Ovary (tissue), 9 donors: Measurements from ENCODE around the gene ZNF418. TPM values are rescaled to one million over a fixed set of nuclear protein-coding genes. Genes with fewer than 3 reads are reported as not detected.
"Not testable (repeated sequence)": the region's sequence is repeated elsewhere in the genome, so short reads cannot be mapped to it uniquely, and the experiment has no call there.

ENCODE experiments used
- DNase-seq, 5 donors: peaks; one replicate each; pipeline ENCODE4 v3.0.0-alpha.2; 2019 to 2020
- H3K27ac ChIP-seq, 2 donors: fragments of 200-600 bp; one replicate each; pipeline versions ENCODE4 v1.5.1 to v1.8.0; 2019 to 2022
- H3K27me3 ChIP-seq: fragments of 200-600 bp; one replicate; pipeline ENCODE4 v1.8.0; 2022
- H3K36me3 ChIP-seq: fragments of 200-600 bp; sonication (generic); one replicate; pipeline ENCODE4 v1.5.1; 2019
- H3K4me1 ChIP-seq: one replicate; pipeline ENCODE4 v1.8.1; 2013; ENCODE audit warnings: mild to moderate bottlenecking, moderate library complexity; ENCODE audit not compliant: insufficient read depth
- H3K4me3 ChIP-seq: fragments of 200-600 bp; sonication (generic); one replicate; pipeline ENCODE4 v1.5.1; 2017
- H3K9me3 ChIP-seq, 2 donors: fragments of 200-600 bp in 1 of 2; sonication (generic) in 1 of 2; one replicate each; pipeline versions ENCODE4 v1.5.1 to v1.8.1; 2013 to 2019; ENCODE audit warnings: mild to moderate bottlenecking in 1 of 2, moderate library complexity in 1 of 2
- CTCF ChIP-seq, 3 donors: fragments of 450-650 bp in 2 of 3; fragments of 200-600 bp in 1 of 3; IDR thresholded peaks; one replicate each; pipeline versions ENCODE4 v1.5.1 to v1.8.0; 2016 to 2022; ENCODE audit warnings: antibody characterized with exemption in 3 of 3, mild to moderate bottlenecking in 1 of 3
- EP300 ChIP-seq: sonication (generic); formaldehyde crosslinking; IDR thresholded peaks from one replicate; pipeline ENCODE4 v1.6.1; 2017; ENCODE audit warnings: antibody characterized with exemption
- POLR2A ChIP-seq: fragments of 450-650 bp; IDR thresholded peaks from one replicate; pipeline ENCODE4 v1.6.1; 2017; ENCODE audit warnings: antibody characterized with exemption, mild to moderate bottlenecking, moderate library complexity
- WGBS, 3 donors: extraction: QIAGEN DNeasy Blood & Tissue Kit in 1 of 3; methylation state at CpG; one replicate each; pipeline versions ENCODE4 v1.1.5 to v1.1.7; 2013 to 2017; 5-methylcytosine and 5-hydroxymethylcytosine counted together
- intact Hi-C, 4 donors: fragments of 100-400 bp; cut with DNase I; formaldehyde crosslinking; loops; one replicate each; pipeline versions ENCODE4 v1.11.0 to v1.15.1; 2022 to 2023
- polyA plus RNA-seq, 2 donors: library from polyadenylated mRNA; stranded (reverse); fragments of 200-250 nt in 1 of 2; fragments of 350-450 nt in 1 of 2; fragmentation: Illumina TruSeq in 1 of 2; extraction: RNeasy Lipid Tissue Mini Kit (QIAGEN cat#74804) in 1 of 2; gene quantifications; one replicate each; pipeline ENCODE4 v1.2.3, GENCODE V29; 2013 to 2014
- total RNA-seq, 7 donors: library from RNA; depleted of rRNA in 2 of 7; stranded (reverse); fragments of >200 nt in 2 of 7; fragmentation: NEBNext Ultra II Directional in 3 of 7; extraction: Animal tissue kit (Norgen Biotek cat#: 25700) in 3 of 7; gene quantifications; one replicate each; pipeline versions ENCODE4 v1.1.0 to v1.2.4, GENCODE V29; 2016 to 2023
- donor health status: DM: no; HTN: no; CAD: no; lungs with moderate emphysema.
- donor health status: DM: no; HTN: no; CAD: no.
- donor health status: Bipolar disorder and iron deficiency.
- donor health status: DM: yes; HTN: yes; CAD: no.
- donor health status: DM: no; HTN: no; CAD: no.
- donor health status: DM: yes; HTN: yes; CAD: no.

The ZNF418 gene
- total and polyA plus RNA-seq, 9 donors = 3.4 to 13.6 (median 9.4) TPM

- no peak for DNase-seq
- no peak for TF ChIP-seq CTCF (IDR thresholded peaks at IDR 0.05)
- no peak for TF ChIP-seq EP300
- no peak for TF ChIP-seq POLR2A
- intact Hi-C loops = no loop called here
- Histone ChIP-seq H3K4me3 (peak overlapping the region; percentile 51), H3K4me1 (no peaks in the 10 kb centered on the region), H3K9me3 (peaks cover 0 to 7% of the 10 kb centered on the region in 2 donors), H3K36me3 (no peaks in the 10 kb centered on the region), H3K27me3 (no peaks in the 10 kb centered on the region), H3K27ac (no peak overlapping the region)
- 5 to 7% (median 6%) methylated on average over 8 of the region's 8 CpGs for WGBS, 3 donors
These were observed 47.1 kb downstream of the ZNF418 start for GRCh38 chr19:57888107-57888559.

GRCh38 chr19:57887195-57887941 lies 47.8 kb downstream of the ZNF418 start:
- no peak for TF ChIP-seq CTCF (IDR thresholded peaks at IDR 0.05)
- no peak overlapping the region for H3K4me3 ChIP-seq
- no peak overlapping the region for H3K27ac ChIP-seq
- peaks cover 0 to 7% of the 10 kb centered on the region in 2 donors for H3K9me3 ChIP-seq
- intact Hi-C loops = no loop called here
- no peaks in the 10 kb centered on the region for H3K36me3 ChIP-seq
- no peaks in the 10 kb centered on the region for H3K4me1 ChIP-seq
- WGBS, 3 donors = 15 to 20% (median 19%) methylated on average over 6 of the region's 6 CpGs
- no peaks in the 10 kb centered on the region for H3K27me3 ChIP-seq
- no peak for DNase-seq

- Histone ChIP-seq H3K9me3 (peaks cover 0 to 7% of the 10 kb centered on the region in 2 donors), H3K36me3 (no peaks in the 10 kb centered on the region), H3K4me1 (no peaks in the 10 kb centered on the region), H3K4me3 (no peak overlapping the region), H3K27ac (no peak overlapping the region), H3K27me3 (no peaks in the 10 kb centered on the region)
- no peak for DNase-seq
- intact Hi-C loops = no loop called here
- WGBS, 3 donors = 74 to 87% (median 78%) methylated on average over 3 of the region's 3 CpGs
- no peak for TF ChIP-seq CTCF (IDR thresholded peaks at IDR 0.05)
- TF ChIP-seq EP300 = no peak
These were observed 49.2 kb downstream of the ZNF418 start for GRCh38 chr19:57886046-57886445.

GRCh38 chr19:57873883-57874799 lies 61.1 kb downstream of the ZNF418 start:
- DNase-seq, intact Hi-C loops, H3K36me3 ChIP-seq, H3K4me3 ChIP-seq, H3K27ac ChIP-seq, H3K27me3 ChIP-seq, H3K4me1 ChIP-seq: not testable (repeated sequence)
- WGBS, 3 donors = 91 to 93% (median 92%) methylated on average over 8 of the region's 8 CpGs
- peaks cover 5 to 35% of the 10 kb centered on the region in 2 donors for H3K9me3 ChIP-seq

- Histone ChIP-seq H3K36me3 (peaks cover 2% of the 10 kb centered on the region), H3K4me3 (no peak overlapping the region), H3K9me3 (peaks cover 5 to 40% of the 10 kb centered on the region in 2 donors), H3K27ac (no peak overlapping the region), H3K27me3 (no peaks in the 10 kb centered on the region), H3K4me1 (no peaks in the 10 kb centered on the region)
- intact Hi-C loops = no loop called here
- DNase-seq = no peak
- TF ChIP-seq POLR2A = no peak
- no peak for TF ChIP-seq EP300
- no peak for TF ChIP-seq CTCF (IDR thresholded peaks at IDR 0.05)
These were observed 62.8 kb downstream of the ZNF418 start for GRCh38 chr19:57872450-57872849.
